Erythroblast (primary cell): Measurements from ENCODE around the gene SRM.
"Not testable (repeated sequence)": the region's sequence is repeated elsewhere in the genome, so short reads cannot be mapped to it uniquely, and the experiment has no call there.

Source experiments
- DNase-seq, 2 experiments: peaks; one replicate each; lab custom pipeline; 2025; lab: John Stamatoyannopoulos, UW
- GATA1 ChIP-seq: IDR thresholded peaks from 2 replicates; pipeline ENCODE4 v1.6.1; 2011; ENCODE audit warnings: low read depth, mild to moderate bottlenecking, control low read depth, low read length, moderate library complexity
- POLR2A ChIP-seq: IDR thresholded peaks from 2 replicates; pipeline ENCODE4 v1.6.1; 2011; ENCODE audit warnings: mild to moderate bottlenecking, low read length

Gene SRM

DNA sequence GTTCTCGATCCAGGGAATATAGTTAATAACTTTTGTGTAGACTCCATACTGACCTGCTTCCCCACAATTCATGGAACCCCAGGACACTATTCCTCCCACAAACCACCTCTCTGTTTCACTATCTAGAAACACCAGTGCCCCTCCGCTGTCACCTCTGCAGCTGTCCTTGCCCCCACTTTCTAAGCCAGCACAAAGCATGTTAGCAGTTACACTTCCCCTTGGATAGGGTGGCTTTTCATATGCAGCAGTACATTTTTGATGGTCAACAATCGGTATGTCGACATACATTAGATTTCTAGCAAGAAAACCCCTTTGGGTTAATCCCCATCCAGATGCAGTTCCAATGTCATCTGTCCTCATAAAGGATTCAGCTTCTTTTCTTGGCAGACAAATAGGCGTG is 32.9 kb downstream of the SRM start:
- no peak for DNase-seq
- TF ChIP-seq POLR2A (no peak), GATA1 (no peak)

DNA sequence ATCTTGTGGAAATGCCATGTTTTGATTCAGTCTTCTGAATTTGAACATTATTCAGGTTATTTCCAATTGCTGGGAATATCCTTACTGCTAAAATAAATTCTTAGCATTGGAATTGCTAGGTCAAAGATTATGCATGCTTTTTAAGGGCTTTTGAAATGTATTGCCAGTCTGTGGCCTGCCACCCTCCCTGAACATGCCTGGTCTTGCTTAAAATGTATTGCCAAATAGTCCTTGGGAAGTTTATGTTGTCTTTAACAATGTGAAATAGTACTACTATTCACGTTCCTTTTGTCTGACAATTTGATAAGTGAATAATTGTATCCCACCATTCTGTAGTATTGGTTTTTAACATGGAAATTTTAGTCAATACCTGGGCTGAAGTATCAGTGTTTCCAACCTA is 33.8 kb downstream of the SRM start:
- no peak for DNase-seq
- no peak for TF ChIP-seq POLR2A
- TF ChIP-seq GATA1, result no peak

DNA sequence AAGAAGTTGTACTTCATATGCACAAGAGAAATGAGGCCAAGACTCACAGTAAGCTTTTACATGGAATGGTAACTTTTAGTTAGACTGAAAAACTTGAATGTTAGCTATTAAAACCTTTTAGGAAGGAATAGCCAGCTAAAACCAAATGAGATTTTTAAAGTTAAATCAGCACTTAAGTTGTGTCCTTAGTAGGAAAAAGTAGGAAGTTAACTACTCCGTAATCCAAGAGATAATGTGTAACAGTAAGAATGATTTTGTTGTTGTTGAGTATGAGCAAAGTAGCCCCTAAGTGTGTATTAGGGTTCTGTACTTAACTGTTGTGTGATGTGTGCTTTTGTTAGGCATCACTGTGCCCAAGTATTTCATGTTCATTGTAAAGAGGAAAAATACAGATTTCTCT is 34.2 kb downstream of the SRM start:
- no peak for DNase-seq
- TF ChIP-seq POLR2A, result no peak
- TF ChIP-seq GATA1, result no peak

- no peak for TF ChIP-seq GATA1
- DNase-seq, result no peak
Measured at GRCh38 chr1:11024874-11025203, 35.0 kb downstream of the SRM start.

- DNase-seq, result no peak
- TF ChIP-seq GATA1 (no peak), POLR2A (no peak)
Measured at GRCh38 chr1:11024154-11024873, 35.5 kb downstream of the SRM start.

DNA sequence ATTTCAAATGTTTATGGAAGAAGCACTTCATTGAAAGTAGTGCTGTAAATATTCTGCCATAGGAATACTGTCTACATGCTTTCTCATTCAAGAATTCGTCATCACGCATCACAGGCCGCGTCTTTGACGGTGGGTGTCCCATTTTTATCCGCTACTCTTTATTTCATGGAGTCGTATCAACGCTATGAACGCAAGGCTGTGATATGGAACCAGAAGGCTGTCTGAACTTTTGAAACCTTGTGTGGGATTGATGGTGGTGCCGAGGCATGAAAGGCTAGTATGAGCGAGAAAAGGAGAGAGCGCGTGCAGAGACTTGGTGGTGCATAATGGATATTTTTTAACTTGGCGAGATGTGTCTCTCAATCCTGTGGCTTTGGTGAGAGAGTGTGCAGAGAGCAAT is 36.6 kb downstream of the SRM start:
- TF ChIP-seq GATA1 (no peak), POLR2A (no peak)
- no peak for DNase-seq

GRCh38 chr1:11019971-11020370 is 39.8 kb downstream of the SRM start:
- TF ChIP-seq GATA1 (no peak), POLR2A (no peak)

GRCh38 chr1:11019358-11019757 is 40.5 kb downstream of the SRM start:
- not testable (repeated sequence) for DNase-seq

More at GRCh38 chr1:11019971-11020370, 39.8 kb downstream of the SRM start:
- no peak for DNase-seq

GRCh38 chr1:11013160-11013531 is 46.7 kb downstream of the SRM start:
- no peak for TF ChIP-seq POLR2A
- no peak for DNase-seq

GRCh38 chr1:11012260-11013159 is 47.3 kb downstream of the SRM start, which contains the start of gene TARDBP:
TSS of gene TARDBP (plus strand) at chr1:11012654. CDS start at chr1:11013728, 1,074 bp downstream.
- TF ChIP-seq POLR2A, result peak; percentile 96
- TF ChIP-seq GATA1, result no peak
- DNase-seq, result peak; percentile 94 to 97
